HG03457 (cell line): ENCODE measurements around the gene PRKD1.
"Not testable (repeated sequence)": the region's sequence is repeated elsewhere in the genome, so short reads cannot be mapped to it uniquely, and the experiment has no call there.

Experiments used
- ATAC-seq: cut with Tn5 transposase; IDR thresholded peaks from one replicate; pipeline ENCODE4 v1.9.1; 2021; ENCODE audit warnings: moderate number of reproducible peaks; ENCODE audit not compliant: unreplicated experiment

PRKD1 gene

DNA sequence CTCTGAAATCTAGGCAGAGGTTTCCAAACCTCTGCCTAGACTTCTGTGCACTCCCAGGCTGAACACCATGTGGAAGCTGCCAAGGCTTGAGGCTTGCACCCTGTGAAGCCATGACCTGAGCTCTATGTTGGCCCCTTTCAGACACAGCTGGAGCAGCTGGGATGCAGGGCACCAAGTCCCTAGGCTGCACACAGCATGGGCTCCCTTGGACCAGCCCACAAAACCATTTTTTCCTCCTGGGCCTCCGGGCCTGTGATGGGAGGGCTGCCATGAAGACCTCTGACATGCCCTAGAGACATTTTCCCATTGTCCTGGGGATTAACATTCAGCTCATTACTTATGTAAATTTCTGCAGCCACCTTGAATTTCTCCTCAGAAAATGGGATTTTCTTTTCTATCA lies 88.0 kb downstream of the PRKD1 start:
- ATAC-seq: not testable (repeated sequence)

DNA sequence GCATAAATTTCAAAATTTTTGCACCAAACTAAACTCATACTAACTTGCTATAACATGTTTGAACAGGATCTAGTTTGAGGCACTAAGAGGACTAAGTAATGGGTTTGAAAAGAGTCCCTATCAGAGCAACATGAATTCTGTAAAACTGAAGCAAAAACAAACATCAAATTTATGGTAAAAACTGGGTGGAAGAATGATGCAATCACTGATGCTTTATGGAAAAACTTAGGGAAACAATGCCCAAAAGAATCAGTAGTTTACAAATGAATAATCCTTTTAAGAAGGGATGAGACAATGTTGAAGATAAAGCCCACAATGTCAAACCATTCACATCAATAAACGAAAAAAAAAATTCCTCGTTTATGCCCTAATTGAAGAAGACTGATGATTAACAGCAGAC lies 88.9 kb downstream of the PRKD1 start:
- ATAC-seq: no peak

DNA sequence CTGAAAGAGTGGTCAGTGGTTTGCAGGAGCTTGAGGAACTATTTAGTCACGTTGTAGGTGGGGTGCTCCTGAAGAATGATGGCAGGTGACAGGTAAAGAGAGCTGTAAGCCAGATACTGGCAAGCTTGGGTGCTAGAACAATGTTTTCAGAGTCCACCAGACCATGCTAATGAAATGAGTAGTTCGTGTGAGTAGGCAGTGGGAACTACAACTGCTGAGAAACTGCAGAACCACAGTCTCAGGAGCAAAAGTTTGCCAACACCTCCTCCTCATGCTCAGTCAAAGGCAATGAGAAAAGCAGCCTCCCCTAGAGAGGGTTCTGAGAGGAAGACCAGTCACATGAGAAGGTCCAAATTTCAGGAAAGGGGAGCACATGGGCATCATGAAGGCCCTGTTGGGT lies 91.3 kb downstream of the PRKD1 start:
- ATAC-seq: no peak

DNA sequence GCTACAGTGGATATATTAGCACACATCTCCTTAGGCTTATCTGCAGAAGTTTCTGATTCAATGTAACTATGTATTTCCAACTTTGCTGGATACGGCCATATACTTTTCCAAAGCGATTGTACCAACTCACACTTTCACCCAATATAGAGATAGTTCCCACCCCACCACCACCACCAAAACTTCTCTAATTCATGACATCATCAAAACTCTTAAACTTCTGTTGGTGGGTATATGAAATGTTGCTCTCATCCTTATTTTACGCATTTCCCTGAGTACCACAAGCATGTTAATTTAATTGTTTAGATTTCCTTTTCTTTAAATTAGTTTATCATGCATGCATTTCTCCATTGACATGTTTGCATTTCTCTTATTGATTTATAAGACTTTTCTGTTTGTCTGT lies 95.6 kb downstream of the PRKD1 start:
- no peak for ATAC-seq

DNA sequence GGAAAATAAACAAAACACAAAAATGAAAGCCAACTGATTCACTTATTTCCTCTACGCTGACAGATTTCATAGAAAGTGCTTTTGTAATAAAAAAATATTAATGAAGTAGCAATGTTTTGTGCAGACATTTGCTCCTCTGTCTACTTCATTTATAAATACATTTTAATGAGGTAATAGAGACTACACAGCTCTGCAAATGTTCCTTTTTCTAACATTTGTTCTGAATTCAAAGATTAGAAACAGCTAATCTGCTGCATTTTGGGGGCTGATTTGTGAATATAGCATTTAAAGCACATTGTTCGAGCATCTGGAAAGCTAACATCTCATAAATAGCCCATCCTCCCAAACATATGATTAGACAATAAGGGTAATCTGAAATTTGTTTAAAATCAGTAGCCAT lies 97.8 kb downstream of the PRKD1 start:
- no peak for ATAC-seq

DNA sequence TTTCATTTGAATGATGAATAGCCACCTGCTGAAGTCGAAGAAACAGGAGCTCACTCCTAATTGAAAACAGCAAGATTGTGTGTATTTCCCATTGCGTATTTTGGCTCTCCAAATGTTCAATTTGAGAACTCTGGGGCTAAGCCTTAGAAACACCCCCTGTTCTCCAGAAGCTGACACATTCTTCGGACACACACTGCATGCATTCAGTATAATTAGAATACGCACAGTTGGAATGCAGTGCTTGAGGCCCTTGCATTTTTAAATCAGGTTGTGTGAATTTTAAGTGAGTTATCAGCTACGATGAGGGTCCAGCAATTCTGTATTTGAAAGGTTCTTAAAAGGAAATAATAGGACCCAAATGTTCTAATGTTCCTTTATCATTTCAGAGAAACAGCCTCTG lies 103.8 kb downstream of the PRKD1 start:
- ATAC-seq: no peak

DNA sequence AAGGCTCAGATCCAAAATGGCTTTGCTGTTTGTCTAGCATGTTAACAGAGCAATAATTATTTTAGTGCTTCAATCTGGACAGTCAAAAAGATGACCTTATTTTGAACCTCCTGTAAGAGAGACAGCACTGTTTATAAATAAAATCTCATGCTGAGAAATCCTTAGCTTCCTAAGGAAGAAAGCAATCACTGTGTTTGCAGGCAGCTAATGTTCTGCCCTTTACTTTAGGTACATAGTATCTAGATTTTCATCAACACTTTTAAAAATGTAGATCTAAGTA lies 105.3 kb downstream of the PRKD1 start:
- no peak for ATAC-seq

DNA sequence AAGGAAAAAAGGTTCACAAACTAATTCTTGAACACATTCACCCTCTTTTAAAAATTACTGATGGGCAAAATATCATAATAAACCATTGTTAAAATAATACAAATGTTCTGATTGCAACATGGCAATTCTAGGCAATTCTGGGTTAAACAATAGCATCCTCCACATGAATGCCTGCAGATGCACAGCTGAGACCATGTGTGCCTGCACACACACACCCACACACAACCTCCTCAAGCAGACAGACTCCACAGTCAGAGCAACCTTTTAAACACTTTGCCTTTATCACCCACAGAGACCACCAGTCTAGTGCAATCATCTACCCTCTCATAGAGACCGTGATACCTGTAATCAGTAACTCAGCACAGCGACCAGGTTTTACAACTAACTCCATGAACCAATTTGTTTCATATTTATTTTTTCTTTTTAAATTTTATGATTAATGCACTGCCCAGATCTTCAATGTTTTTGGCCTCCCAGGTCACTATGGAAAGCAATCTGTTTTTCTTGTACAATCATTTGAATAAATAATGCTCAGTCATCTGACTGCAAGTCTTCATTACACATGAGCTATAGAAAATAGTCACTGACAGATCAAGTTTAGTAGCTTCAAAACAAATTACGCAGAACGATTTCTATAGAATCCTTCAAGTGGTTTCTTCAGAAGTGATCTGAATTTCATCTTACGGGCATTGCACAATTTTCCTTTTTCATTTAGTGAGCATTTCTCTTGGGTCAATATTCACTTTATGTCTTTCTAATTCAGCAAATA lies 105.8 kb downstream of the PRKD1 start:
- ATAC-seq: no peak

DNA sequence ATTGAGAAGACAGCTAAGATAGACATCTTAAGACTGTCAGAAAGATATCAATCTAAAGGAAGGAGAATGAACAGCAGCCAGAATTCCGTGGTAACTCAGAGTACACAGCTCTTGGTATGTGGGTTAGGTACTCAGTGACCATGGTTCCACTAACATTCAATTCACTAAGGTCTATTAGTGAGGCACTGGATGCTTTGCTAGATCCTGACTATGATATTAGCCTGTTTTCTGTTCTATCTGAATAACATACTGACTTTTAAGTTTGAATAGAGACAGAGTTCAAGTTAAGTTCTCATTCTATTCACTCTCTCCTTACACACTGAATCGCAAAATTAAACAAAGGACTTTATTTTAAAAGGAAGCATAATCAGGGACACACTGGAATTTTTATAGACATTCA lies 106.4 kb downstream of the PRKD1 start:
- no peak for ATAC-seq

DNA sequence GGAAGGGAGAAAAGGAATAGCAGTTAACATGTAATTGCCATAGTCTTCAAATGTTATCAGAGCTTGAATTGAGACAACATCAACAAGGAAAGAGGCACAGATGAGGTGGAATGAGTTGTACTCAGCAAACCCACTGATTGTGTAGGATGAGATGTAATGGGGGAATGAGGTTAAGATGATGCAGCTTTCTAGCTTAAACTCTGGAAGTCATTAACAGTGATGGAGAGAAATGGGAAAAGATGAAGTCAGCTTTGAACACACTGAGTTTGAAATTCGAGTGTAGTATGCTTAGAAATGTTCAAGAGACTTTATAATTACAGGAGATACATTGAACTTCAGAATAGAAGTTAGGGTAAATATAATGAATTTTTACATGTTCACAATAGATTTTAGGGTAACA lies 106.9 kb downstream of the PRKD1 start:
- no peak for ATAC-seq

DNA sequence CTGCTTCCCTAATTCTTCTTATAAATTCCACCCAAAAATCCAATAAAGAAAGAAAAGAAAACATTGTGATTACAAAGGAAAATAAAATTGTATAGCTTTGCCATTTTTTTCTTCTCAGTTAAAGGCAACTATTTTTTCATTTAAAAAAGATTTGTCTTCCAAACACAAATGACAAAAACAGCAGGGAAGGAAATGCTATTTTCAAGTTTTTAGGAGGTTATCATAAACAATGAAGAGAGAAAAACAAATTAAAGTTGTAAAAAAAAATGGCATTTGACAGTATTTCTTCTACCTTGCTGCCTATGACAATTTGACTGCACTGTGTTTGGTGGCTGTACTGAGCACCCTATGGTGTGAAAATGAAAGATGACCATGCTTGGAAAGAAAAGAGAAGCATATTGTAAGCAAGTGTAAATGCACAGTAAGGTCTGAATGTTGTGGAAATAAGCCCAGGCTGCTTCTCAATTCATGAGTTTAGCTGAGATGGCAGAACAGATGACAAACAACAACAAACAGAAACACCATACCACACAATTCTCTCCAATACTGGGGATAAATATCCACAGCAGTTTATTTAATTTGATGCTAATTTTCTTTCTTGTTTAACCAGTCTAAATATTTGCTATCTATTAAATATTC lies 109.8 kb downstream of the PRKD1 start:
- no peak for ATAC-seq

DNA sequence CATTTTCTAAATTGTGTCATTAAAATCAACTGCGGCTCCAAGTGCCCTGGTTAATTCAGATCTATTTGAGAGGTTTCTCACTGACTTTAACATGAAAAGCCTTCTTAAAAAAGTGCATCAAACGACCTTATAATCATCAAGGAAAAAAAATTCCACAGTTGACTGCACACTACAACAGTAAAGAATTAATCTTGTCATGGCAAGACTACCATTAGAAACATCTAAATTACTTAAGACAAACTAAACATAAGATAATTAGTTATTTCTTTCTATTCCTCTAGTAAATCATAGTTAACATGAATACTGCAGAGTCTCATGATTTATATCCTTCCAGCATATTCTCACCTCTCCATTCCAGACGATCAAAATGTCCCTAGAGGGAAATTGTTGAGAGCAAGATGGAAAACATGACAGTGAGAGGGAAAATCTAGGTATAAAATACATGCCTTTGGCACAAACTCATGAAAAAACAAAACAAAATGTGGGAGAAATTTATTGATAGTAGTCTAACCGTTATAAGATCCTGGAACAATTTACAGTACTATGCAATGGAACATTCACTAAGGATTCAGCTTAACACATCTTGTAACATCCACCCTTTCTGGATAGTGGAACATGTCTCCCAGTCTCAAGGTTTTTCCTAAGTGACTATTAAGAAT lies 112.5 kb downstream of the PRKD1 start:
- ATAC-seq: no peak

DNA sequence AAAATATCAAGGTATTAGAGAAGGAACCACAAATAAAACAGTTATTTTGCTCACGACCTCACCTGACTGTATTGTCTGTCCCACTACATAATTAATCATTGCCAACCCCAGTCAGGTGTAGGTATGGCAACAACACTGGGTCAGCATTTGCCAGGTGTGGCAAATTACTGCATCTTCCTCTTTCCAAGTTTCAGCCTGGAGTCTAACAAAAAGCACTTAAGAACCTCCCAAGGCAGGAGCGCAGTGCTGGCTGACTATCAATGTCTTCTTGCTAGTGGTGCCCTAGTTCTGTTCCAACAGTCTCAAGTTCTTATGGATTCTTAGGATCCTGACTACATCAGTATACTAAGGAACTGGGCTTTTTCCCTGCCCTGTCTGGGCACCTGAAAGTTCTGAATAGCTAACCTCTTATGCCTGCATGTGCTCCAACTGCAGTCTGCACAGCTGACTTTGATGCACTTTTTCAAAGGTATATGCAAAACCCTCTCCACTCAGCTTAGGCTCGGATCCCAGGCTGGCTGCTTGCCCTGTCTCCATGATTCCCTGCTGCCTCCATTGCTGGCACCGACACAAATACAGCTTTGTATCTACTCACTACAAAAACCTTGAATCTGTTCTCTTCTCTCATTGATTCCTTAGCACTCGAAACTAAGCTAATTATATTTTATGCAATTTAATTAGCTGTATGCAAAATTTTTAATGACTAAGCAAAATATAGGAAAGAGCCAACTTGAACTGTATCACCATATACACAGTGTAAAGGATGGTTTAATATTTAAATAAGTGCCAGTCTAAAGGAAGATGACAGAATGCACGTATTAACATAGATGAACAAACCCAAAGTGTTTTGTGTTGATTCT lies 113.3 kb downstream of the PRKD1 start:
- ATAC-seq: no peak

DNA sequence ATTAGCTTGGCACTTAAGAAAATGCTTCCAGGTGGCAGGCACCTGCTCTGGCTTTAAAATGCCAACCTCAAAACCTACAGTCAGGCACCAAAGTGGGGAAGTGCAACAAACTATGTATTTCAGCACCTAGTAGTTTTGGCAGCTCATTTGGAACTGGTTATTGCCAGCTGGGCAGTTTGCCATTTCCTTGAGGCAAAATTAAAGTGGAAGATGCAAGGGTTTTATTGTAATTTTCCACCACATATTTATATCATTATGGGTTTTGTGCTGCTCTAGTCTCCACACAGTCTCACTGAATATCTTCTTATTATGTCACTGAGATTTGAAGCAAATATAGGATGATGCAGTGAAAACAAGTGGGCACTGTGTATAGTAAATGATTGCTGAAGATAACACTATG lies 117.0 kb downstream of the PRKD1 start:
- no peak for ATAC-seq

DNA sequence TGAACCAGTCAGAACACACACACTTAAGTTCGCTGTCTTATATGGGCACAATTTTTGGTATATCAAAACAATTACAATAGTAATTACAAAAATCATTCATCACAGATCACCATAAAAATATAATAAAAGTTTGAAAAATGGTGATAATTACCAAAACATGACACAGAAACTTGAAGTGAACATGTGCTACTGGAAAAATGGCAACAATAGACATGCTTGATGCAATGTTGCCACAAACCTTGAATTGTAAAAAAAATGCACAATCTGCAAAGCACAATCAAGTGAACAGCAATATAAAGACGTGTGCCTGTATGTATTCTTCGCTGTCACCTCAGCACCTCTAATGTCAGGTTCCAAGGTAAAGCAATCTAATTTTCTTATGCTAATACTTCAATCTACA lies 117.6 kb downstream of the PRKD1 start:
- no peak for ATAC-seq

DNA sequence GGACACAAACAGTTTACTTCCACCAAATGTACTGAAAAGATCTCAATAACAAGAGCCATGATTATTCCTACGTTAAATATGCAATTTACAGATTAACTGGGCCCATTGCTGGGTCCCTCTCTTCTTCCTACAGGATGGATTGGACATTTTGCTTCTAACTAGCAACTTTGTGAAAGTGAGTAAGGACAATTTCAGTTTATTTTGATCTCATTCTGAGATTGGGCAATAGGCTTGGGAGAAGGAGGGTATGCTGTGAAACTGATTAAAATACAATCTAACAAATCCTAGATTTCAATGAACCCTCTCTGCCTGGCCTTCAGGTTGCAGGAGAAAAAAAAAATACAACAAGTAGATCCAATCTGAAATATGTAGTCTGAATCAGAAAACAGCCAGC lies 121.5 kb downstream of the PRKD1 start:
- ATAC-seq: no peak

DNA sequence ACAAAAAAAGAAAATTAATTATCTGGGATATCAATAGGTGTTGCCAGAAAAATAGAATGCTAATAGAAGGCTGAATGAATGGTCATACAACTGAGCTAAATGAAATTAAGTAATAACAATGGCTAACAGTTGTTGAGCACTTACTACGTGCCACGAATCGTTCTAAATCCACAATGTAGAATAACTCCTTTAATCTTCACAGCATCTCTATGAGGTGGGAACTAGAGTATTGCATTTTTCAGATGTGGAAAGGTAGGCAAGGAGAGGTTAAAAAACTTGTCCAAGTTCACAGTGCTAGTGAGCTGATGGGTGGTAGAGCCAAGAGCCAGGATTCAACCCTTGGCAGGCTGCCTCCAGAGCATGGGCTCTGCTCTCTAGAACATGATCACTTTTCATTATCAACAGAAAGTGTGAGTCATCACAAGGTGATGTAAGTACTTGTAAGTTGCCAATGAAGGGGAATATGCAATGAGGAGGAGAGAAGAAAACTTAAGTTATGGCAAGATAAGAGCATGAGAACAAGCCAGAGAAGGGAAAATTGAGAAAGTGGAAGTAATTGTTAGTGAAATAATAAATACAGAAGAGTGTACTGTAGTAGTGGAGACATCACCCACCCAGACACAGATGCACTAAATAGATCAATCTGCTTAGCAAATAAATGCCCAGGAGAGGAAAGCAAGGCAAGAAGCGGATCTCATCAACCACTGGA lies 122.1 kb downstream of the PRKD1 start:
- ATAC-seq: no peak

DNA sequence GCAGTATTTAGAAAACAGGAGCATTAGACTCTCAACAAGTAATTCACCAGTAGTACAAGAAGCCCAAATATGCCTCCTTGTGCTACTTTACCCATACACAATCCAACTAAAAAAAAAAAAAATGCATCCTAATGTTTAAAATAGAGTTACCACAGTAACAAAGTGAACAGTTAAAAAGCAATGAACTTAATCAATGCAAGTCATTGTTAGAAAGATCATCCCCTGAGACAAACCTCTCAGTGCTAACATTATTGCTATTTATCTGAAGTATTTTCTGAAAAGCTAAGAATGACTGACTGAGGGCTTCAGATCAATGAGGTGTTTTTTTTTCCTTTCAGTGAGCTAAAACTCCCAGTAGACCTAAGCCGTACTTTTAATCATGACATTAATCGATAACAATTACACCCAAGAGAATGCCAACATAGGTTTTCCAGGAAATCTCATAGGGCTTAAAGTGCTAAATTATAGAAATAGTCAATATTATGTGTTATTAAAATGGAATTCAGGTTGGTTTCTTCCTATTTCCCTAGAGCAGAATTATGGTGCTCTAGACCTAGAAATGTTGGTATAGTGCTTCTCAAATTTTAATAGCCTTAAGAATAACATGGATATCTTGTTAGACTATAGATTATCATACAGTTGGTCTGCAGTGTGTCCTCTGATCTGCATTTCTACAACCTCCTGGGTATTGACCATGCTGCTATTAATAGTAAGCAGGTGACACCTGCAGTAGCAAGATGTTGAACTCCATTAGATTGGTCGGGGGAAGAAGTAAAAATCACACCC lies 123.0 kb downstream of the PRKD1 start:
- ATAC-seq: no peak

DNA sequence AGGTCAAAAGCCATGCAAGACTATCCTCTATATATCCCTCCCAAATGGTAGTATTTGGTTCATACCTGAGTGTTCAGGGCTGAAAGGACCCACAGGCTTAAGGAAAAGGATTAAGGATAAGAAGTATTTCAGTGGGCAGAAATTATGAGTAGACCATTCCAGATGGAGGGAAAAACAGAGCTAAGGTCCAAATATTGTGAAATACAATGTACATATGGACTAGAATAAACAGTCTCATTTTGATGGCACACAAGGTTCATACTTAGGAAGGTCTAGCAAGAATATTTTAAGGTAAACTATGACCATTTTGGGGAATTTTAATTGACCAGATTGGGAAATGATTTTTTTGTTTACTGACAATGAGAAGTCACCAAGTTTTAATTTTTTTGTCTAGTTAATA lies 124.6 kb downstream of the PRKD1 start:
- ATAC-seq: no peak

DNA sequence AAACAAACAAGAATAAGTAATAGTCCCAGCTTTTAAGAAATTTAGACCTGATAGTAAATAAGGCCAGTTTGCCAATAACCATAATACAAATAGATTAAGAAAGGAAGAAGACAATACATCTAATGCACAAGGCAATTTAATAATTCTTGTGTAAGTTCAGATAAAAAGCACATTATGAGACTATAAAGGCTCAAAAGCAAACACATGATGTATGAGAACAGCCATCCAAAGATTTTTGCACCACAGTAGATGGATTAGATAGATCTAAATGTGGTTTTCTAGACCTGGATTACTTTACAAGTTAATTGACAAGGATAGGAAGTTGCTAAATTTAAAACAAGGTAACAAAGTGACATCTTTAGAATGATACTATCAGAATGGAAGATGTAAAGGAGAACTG lies 125.4 kb downstream of the PRKD1 start:
- ATAC-seq: no peak
